HepG2 (cell line): Measurements from ENCODE around the gene NRAP. TPM values are rescaled to one million over a fixed set of nuclear protein-coding genes. Genes with fewer than 3 reads are reported as not detected.
A peak's percentile ranks its signal among the peaks of the same experiment; 100 is the strongest.

Experiments used
- AGO1 ChIP-seq: fragments of 200-400 bp; formaldehyde crosslinking; IDR thresholded peaks from 2 replicates; pipeline ENCODE4 v1.6.1; 2017; ENCODE audit warnings: mild to moderate bottlenecking, low read depth, low read length, moderate library complexity; ENCODE audit not compliant: poor library complexity, severe bottlenecking
- ATM ChIP-seq: fragments of 450-650 bp; IDR thresholded peaks from 2 replicates; pipeline ENCODE4 v1.7.1; 2017; ENCODE audit warnings: mild to moderate bottlenecking, borderline replicate concordance
- CEBPB ChIP-seq: IDR thresholded peaks from 2 replicates; pipeline ENCODE4 v1.6.1; 2011; ENCODE audit warnings: low read depth, low read length, improper control_type of control experiment, borderline replicate concordance
- CREBL2 ChIP-seq: sonication (generic); formaldehyde crosslinking; IDR thresholded peaks from 2 replicates; pipeline ENCODE4 v1.8.1; 2023; ENCODE audit warnings: missing genetic modification reagents, mild to moderate bottlenecking, borderline replicate concordance
- ESRRA ChIP-seq: sonication (generic); formaldehyde crosslinking; IDR thresholded peaks from 2 replicates; pipeline ENCODE4 v1.5.1; 2020; ENCODE audit warnings: mild to moderate bottlenecking, low read depth, missing genetic modification reagents
- FOXK2 ChIP-seq: fragments of 450-650 bp; IDR thresholded peaks from 2 replicates; pipeline ENCODE4 v1.6.1; 2016
- KDM1A ChIP-seq: IDR thresholded peaks from 2 replicates; pipeline ENCODE4 v1.6.1; 2016; ENCODE audit warnings: missing compliant biosample characterization
- MYC ChIP-seq: sonication (generic); formaldehyde crosslinking; IDR thresholded peaks from 2 replicates; pipeline ENCODE4 v1.9.0; 2021; ENCODE audit warnings: missing genetic modification reagents, borderline replicate concordance
- PAF1 ChIP-seq: IDR thresholded peaks from 2 replicates; pipeline ENCODE4 v1.6.1; 2016; ENCODE audit warnings: missing genetic modification reagents, missing compliant biosample characterization
- POLR2A ChIP-seq, 2 experiments: IDR thresholded peaks; 2 replicates each; pipeline ENCODE4 v1.6.1; 2011; ENCODE audit warnings: low read depth in 2 of 2, low read length in 2 of 2, mild to moderate bottlenecking in 1 of 2, moderate library complexity in 1 of 2; ENCODE audit not compliant: insufficient read depth in 1 of 2
- REXO4 ChIP-seq: sonication (generic); formaldehyde crosslinking; IDR thresholded peaks from 2 replicates; pipeline ENCODE4 v1.8.0; 2022; ENCODE audit warnings: missing genetic modification reagents, mild to moderate bottlenecking, borderline replicate concordance
- SNAPC5 ChIP-seq: sonication (generic); formaldehyde crosslinking; IDR thresholded peaks from 2 replicates; pipeline ENCODE4 v1.8.1; 2023; ENCODE audit warnings: mild to moderate bottlenecking, missing genetic modification reagents, borderline replicate concordance
- SP1 ChIP-seq, 2 experiments: fragments of 450-650 bp in 1 of 2; sonication (generic) in 1 of 2; formaldehyde crosslinking in 1 of 2; IDR thresholded peaks; 2 replicates each; pipeline versions ENCODE4 v1.4.0 to v1.6.1; 2016 to 2020; ENCODE audit warnings: missing genetic modification reagents in 1 of 2
- SP140L ChIP-seq: sonication (generic); formaldehyde crosslinking; IDR thresholded peaks from 2 replicates; pipeline ENCODE4 v1.4.0; 2020; ENCODE audit warnings: missing genetic modification reagents, borderline replicate concordance
- TARDBP ChIP-seq: sonication (generic); formaldehyde crosslinking; IDR thresholded peaks from 2 replicates; pipeline ENCODE4 v1.8.0; 2022; ENCODE audit warnings: mild to moderate bottlenecking, missing genetic modification reagents
- THRA ChIP-seq: sonication (generic); formaldehyde crosslinking; IDR thresholded peaks from 2 replicates; pipeline ENCODE4 v1.4.0; 2020; ENCODE audit warnings: missing genetic modification reagents, borderline replicate concordance
- YEATS2 ChIP-seq: sonication (generic); formaldehyde crosslinking; IDR thresholded peaks from 2 replicates; pipeline ENCODE4 v1.4.0; 2020; ENCODE audit warnings: missing genetic modification reagents, borderline replicate concordance
- ZBTB4 ChIP-seq: sonication (generic); formaldehyde crosslinking; IDR thresholded peaks from 2 replicates; pipeline ENCODE4 v1.4.0; 2020; ENCODE audit warnings: missing genetic modification reagents, mild to moderate bottlenecking, borderline replicate concordance
- ZBTB8A ChIP-seq: sonication (generic); formaldehyde crosslinking; IDR thresholded peaks from 2 replicates; pipeline ENCODE4 v1.4.0; 2020; ENCODE audit warnings: mild to moderate bottlenecking, low read depth, missing genetic modification reagents, borderline replicate concordance
- ZMYM3 ChIP-seq: sonication (generic); formaldehyde crosslinking; IDR thresholded peaks from 2 replicates; pipeline ENCODE4 v1.5.1; 2020; ENCODE audit warnings: mild to moderate bottlenecking, missing genetic modification reagents
- ZNF264 ChIP-seq: sonication (generic); formaldehyde crosslinking; IDR thresholded peaks from 2 replicates; pipeline ENCODE4 v1.4.0; 2020; ENCODE audit warnings: missing genetic modification reagents
- ZNF383 ChIP-seq: sonication (generic); formaldehyde crosslinking; IDR thresholded peaks from 2 replicates; pipeline ENCODE4 v1.4.0; 2020; ENCODE audit warnings: missing genetic modification reagents, mild to moderate bottlenecking, borderline replicate concordance
- ZNF510 ChIP-seq: sonication (generic); formaldehyde crosslinking; IDR thresholded peaks from 2 replicates; pipeline ENCODE4 v1.4.0; 2020; ENCODE audit warnings: low read depth, mild to moderate bottlenecking, missing genetic modification reagents
- ZNF546 ChIP-seq: sonication (generic); formaldehyde crosslinking; conservative IDR thresholded peaks from 2 replicates; pipeline ENCODE4 v1.8.1; 2023; ENCODE audit warnings: mild to moderate bottlenecking, missing genetic modification reagents
- ZNF607 ChIP-seq: sonication (generic); formaldehyde crosslinking; IDR thresholded peaks from 2 replicates; pipeline ENCODE4 v1.5.1; 2020; ENCODE audit warnings: missing genetic modification reagents, mild to moderate bottlenecking, borderline replicate concordance
- ZNF713 ChIP-seq: sonication (generic); formaldehyde crosslinking; IDR thresholded peaks from 2 replicates; pipeline ENCODE4 v1.4.0; 2020; ENCODE audit warnings: mild to moderate bottlenecking, missing genetic modification reagents
- ZSCAN12 ChIP-seq: sonication (generic); formaldehyde crosslinking; IDR thresholded peaks from 2 replicates; pipeline ENCODE4 v1.9.0; 2021; ENCODE audit warnings: mild to moderate bottlenecking, missing genetic modification reagents
- polyA plus RNA-seq, 8 experiments: library from polyadenylated mRNA; depleted of rRNA in 3 of 8; stranded (reverse) in 7 of 8; unstranded in 1 of 8; fragments of >200 nt; fragmentation: Illumina TruSeq in 4 of 8; extraction: Trizol in 4 of 8; gene quantifications; 2 replicates each; pipeline versions ENCODE4 v1.2.1 to v1.2.3, GENCODE V29; 2011 to 2016; ENCODE audit warnings: low read depth in 4 of 8, missing spikeins in 1 of 8, mixed read lengths in 1 of 8; ENCODE audit not compliant: insufficient read depth in 1 of 8
- total RNA-seq, 5 experiments: library from RNA; depleted of rRNA; stranded (reverse); fragments of >200 nt; fragmentation: Illumina TruSeq; extraction: Trizol; gene quantifications; 2 replicates each; pipeline ENCODE4 v1.2.3, GENCODE V29; 2016; ENCODE audit warnings: low read depth in 1 of 5

The NRAP gene
- total and polyA plus RNA-seq, 2 of the 13 experiments (the other 11 are each of a cell fraction or from before 2014, with no cell fraction given): not detected

GRCh38 chr10:113680190-113681111 is 16.6 kb upstream of the NRAP start (continued):
- TF ChIP-seq ZNF383 (CRISPR knock-in tag) (no peak), TARDBP (CRISPR knock-in tag) (no peak), ZNF713 (CRISPR knock-in tag) (no peak), ESRRA (no peak), ZNF510 (CRISPR knock-in tag) (no peak), ATM (no peak), MYC (no peak), ZBTB4 (CRISPR knock-in tag) (no peak), YEATS2 (CRISPR knock-in tag) (no peak), SNAPC5 (CRISPR knock-in tag) (no peak), SP140L (no peak), THRA (CRISPR knock-in tag) (no peak), ZMYM3 (CRISPR knock-in tag) (peak; percentile 83), FOXK2 (no peak), CREBL2 (no peak), ZBTB8A (no peak), ZSCAN12 (no peak), CEBPB (no peak), POLR2A (IDR thresholded peaks at IDR 0.05; ENCODE audit: insufficient read depth in 1 of 2, low read depth in 2 of 2, low read length in 2 of 2) (no peak), REXO4 (CRISPR knock-in tag) (no peak), PAF1 (no peak), SP1 (IDR thresholded peaks at IDR 0.05) (no peak), SP1 (CRISPR knock-in tag; IDR thresholded peaks at IDR 0.05) (no peak), KDM1A (CRISPR knock-in tag) (no peak), AGO1 (no peak), ZNF264 (CRISPR knock-in tag) (no peak), ZNF546 (CRISPR knock-in tag) (no peak), ZNF607 (CRISPR knock-in tag) (no peak)
